ENCODE data around the gene SOX14. TPM values are rescaled to one million over a fixed set of nuclear protein-coding genes. Genes with fewer than 3 reads are reported as not detected.

The SOX14 gene
- total RNA-seq (2022) (not detected in 2 replicates), Bru-seq, nascent RNA (not detected), BruChase-seq, experiment 1, labeled RNA remaining after a 2-hour chase (not detected), BruChase-seq, experiment 2, labeled RNA remaining after a 6-hour chase (not detected)
- long read RNA-seq, result 0 reads

DNA sequence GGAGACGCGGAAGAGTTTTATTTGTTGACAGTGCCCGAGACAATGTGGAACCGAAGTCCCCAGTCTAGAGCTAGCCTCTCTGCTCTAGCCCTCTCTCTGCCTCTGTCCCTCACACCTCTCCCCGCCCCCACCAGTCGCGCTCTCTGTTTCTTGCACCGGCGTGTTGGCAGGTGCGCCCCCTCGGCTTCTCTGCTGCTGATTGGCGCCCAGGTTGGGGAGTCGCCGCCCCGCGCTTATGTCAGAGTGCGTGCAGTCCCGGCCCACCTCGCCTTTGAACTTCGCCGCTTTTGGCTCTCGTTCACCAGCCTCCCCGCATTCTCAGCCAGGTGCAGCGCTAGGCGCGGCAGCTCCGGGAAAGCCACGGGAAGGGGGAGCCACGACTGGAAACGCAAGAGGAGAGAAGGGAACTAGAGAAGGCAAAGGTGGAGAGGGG is at the start of gene SOX14:
Gene SOX14 (plus strand): TSS at position 315 of the 433 bp plus-strand sequence. CDS start 470 bp downstream, outside the sequence.
- H3K27ac Mint-ChIP-seq (ENCODE audit: unreplicated experiment), result no peak within 1 kb of the TSS
- H3K4me1 ChIP-seq, result no peaks in the 10 kb centered on the region
- H3K4me1 Mint-ChIP-seq (ENCODE audit: low read depth, unreplicated experiment), result no peaks in the 10 kb centered on the region
- BruUV-seq (replicated peaks), result no TSS peak
- POLR2A ChIA-PET, result no interaction called here
- peaks cover 23% of the 10 kb centered on the region for H3K27me3 Mint-ChIP-seq (ENCODE audit: insufficient read depth, unreplicated experiment)
- CTCF ChIA-PET, result no interaction called here
- H3K36me3 Mint-ChIP-seq (ENCODE audit: insufficient read depth, unreplicated experiment), result no peaks in the 10 kb centered on the region
- H3K9me3 ChIP-seq, result no peaks in the 10 kb centered on the region
- no peaks in the 10 kb centered on the region; the same call in 1 of the 2 replicates for H3K27me3 ChIP-seq (replicated peaks; ENCODE audit: control insufficient read depth, insufficient read depth, low read length)
- intact Hi-C loops (cut with micrococcal nuclease; ENCODE audit: unreplicated experiment), result no loop called here
- peak within 1 kb of the TSS; percentile 80 for H3K4me3 Mint-ChIP-seq (ENCODE audit: unreplicated experiment)
- no peaks in the 10 kb centered on the region for H3K36me3 ChIP-seq (ENCODE audit: control insufficient read depth, insufficient read depth, low read length)
- peak; percentile 82 to 86 for DNase-seq
- no peaks in the 10 kb centered on the region for H3K9me3 Mint-ChIP-seq (ENCODE audit: unreplicated experiment)
- TF ChIP-seq, protein P1, sequence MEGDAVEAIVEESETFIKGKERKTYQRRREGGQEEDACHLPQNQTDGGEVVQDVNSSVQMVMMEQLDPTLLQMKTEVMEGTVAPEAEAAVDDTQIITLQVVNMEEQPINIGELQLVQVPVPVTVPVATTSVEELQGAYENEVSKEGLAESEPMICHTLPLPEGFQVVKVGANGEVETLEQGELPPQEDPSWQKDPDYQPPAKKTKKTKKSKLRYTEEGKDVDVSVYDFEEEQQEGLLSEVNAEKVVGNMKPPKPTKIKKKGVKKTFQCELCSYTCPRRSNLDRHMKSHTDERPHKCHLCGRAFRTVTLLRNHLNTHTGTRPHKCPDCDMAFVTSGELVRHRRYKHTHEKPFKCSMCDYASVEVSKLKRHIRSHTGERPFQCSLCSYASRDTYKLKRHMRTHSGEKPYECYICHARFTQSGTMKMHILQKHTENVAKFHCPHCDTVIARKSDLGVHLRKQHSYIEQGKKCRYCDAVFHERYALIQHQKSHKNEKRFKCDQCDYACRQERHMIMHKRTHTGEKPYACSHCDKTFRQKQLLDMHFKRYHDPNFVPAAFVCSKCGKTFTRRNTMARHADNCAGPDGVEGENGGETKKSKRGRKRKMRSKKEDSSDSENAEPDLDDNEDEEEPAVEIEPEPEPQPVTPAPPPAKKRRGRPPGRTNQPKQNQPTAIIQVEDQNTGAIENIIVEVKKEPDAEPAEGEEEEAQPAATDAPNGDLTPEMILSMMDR (IDR thresholded peaks at IDR 0.05; ENCODE audit: insufficient read depth in 1 of 2, low read depth in 1 of 2, low read length in 1 of 2, severe bottlenecking in 1 of 2, unreplicated experiment in 1 of 2), result no peak
- H3K4me3 ChIP-seq (ENCODE audit: low read depth, low read length), result peak within 1 kb of the TSS; percentile 22

DNA sequence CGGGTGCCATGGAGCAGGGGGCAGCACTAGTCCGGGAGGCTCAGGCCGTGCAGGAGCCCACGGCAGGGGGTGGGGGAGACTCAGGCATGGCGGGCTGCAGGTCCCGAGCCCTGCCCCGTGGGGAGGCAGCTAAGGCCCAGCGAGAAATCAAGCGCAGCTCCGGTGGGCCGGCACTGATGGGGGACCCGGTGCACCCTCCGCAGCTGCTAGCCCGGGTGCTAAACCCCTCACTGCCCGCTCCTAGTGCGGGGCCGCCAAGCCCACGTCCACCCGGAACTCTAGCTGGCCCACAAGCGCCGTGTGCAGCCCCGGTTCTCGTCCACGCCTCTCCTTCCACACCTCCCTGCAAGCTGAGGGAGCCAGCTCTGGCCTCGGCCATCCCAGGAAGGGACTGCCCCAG is 49.6 kb upstream of the SOX14 start:
- POLR2A ChIA-PET, result no interaction called here

DNA sequence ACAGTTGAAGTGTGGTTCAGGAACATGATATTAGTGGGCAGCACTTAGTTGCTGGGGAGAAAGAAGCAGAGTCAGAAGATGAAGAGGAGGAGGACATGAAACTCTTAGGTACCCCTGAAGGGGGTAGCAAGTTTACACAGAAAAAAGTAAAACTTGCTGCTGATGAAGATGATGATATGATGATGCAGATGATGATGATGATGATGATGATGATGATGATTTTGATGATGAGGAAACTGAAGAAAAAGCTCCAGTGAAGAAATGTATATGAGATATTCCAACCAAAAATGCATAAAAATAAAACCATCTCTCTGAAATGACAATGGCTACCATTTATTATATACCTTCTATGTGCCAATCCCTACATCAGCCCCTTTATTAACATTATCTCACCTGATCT is 39.9 kb upstream of the SOX14 start:
- DNase-seq, result no peak
- no peak overlapping the region for H3K4me3 ChIP-seq (ENCODE audit: low read depth, low read length)
- ChIA-PET CTCF (no interaction called here), POLR2A (no interaction called here)
- intact Hi-C loops (cut with micrococcal nuclease; ENCODE audit: unreplicated experiment), result no loop called here
- TF ChIP-seq, protein P1 (IDR thresholded peaks at IDR 0.05; ENCODE audit: insufficient read depth in 1 of 2, low read depth in 1 of 2, low read length in 1 of 2, severe bottlenecking in 1 of 2, unreplicated experiment in 1 of 2), result no peak
- H3K4me1 ChIP-seq, result no peaks in the 10 kb centered on the region
- no TSS peak for BruUV-seq (replicated peaks)
- no peaks in the 10 kb centered on the region for H3K9me3 ChIP-seq
- H3K36me3 ChIP-seq (ENCODE audit: control insufficient read depth, insufficient read depth, low read length), result no peaks in the 10 kb centered on the region
- H3K36me3 Mint-ChIP-seq (ENCODE audit: insufficient read depth, unreplicated experiment), result no peaks in the 10 kb centered on the region
- no peak overlapping the region for H3K27ac Mint-ChIP-seq (ENCODE audit: unreplicated experiment)
- no peak overlapping the region for H3K4me3 Mint-ChIP-seq (ENCODE audit: unreplicated experiment)
- H3K9me3 Mint-ChIP-seq (ENCODE audit: unreplicated experiment), result no peaks in the 10 kb centered on the region
- H3K27me3 Mint-ChIP-seq (ENCODE audit: insufficient read depth, unreplicated experiment), result peaks cover 8% of the 10 kb centered on the region
- H3K27me3 ChIP-seq (replicated peaks; ENCODE audit: control insufficient read depth, insufficient read depth, low read length), result no peaks in the 10 kb centered on the region
- H3K4me1 Mint-ChIP-seq (ENCODE audit: low read depth, unreplicated experiment), result no peaks in the 10 kb centered on the region

More for the DNA sequence above, 49.6 kb upstream of the SOX14 start:
- no peak for DNase-seq
- no peaks in the 10 kb centered on the region for H3K9me3 ChIP-seq
- H3K4me1 ChIP-seq, result no peaks in the 10 kb centered on the region
- CTCF ChIA-PET, result no interaction called here
- Mint-ChIP-seq H3K27ac (ENCODE audit: unreplicated experiment) (no peak overlapping the region), H3K27me3 (ENCODE audit: insufficient read depth, unreplicated experiment) (peaks cover 10% of the 10 kb centered on the region), H3K4me3 (ENCODE audit: unreplicated experiment) (no peak overlapping the region), H3K4me1 (ENCODE audit: low read depth, unreplicated experiment) (no peaks in the 10 kb centered on the region), H3K9me3 (ENCODE audit: unreplicated experiment) (peaks cover 7% of the 10 kb centered on the region), H3K36me3 (ENCODE audit: insufficient read depth, unreplicated experiment) (no peaks in the 10 kb centered on the region)
- intact Hi-C loops (cut with micrococcal nuclease; ENCODE audit: unreplicated experiment), result no loop called here
- no peaks in the 10 kb centered on the region for H3K36me3 ChIP-seq (ENCODE audit: control insufficient read depth, insufficient read depth, low read length)
- H3K4me3 ChIP-seq (ENCODE audit: low read depth, low read length), result no peak overlapping the region
- TF ChIP-seq, protein P1 (IDR thresholded peaks at IDR 0.05; ENCODE audit: insufficient read depth in 1 of 2, low read depth in 1 of 2, low read length in 1 of 2, severe bottlenecking in 1 of 2, unreplicated experiment in 1 of 2), result no peak
- BruUV-seq (replicated peaks), result no TSS peak
- no peaks in the 10 kb centered on the region for H3K27me3 ChIP-seq (replicated peaks; ENCODE audit: control insufficient read depth, insufficient read depth, low read length)

Data from Caco-2 (cell line).